Measurements from ENCODE around the gene WDR64.
"Not testable (repeated sequence)": the region's sequence is repeated elsewhere in the genome, so short reads cannot be mapped to it uniquely, and the experiment has no call there.

Gene WDR64

GRCh38 chr1:241701483-241702295 is 49.6 kb downstream of the WDR64 start:
- no peak for DNase-seq (ENCODE audit: low read depth)

GRCh38 chr1:241702442-241703373 is 50.6 kb downstream of the WDR64 start:
- DNase-seq (ENCODE audit: low read depth), result peak; percentile 38

- not testable (repeated sequence) for DNase-seq (ENCODE audit: low read depth)
Measured at GRCh38 chr1:241703739-241704138, 51.7 kb downstream of the WDR64 start.

GRCh38 chr1:241706257-241706656 is 54.2 kb downstream of the WDR64 start:
- DNase-seq (ENCODE audit: low read depth), result no peak

- peak; percentile 40 for DNase-seq (ENCODE audit: low read depth)
Measured at GRCh38 chr1:241706967-241707366, 54.9 kb downstream of the WDR64 start.

- no peak for DNase-seq (ENCODE audit: low read depth)
Measured at GRCh38 chr1:241707442-241707841, 55.4 kb downstream of the WDR64 start.

- DNase-seq (ENCODE audit: low read depth), result no peak
Measured at GRCh38 chr1:241711326-241711725, 59.2 kb downstream of the WDR64 start.

- no peak for DNase-seq (ENCODE audit: low read depth)
Measured at GRCh38 chr1:241713316-241713715, 61.2 kb downstream of the WDR64 start.

GRCh38 chr1:241714321-241715218 is 62.5 kb downstream of the WDR64 start:
- DNase-seq (ENCODE audit: low read depth), result no peak

- DNase-seq (ENCODE audit: low read depth), result no peak
Measured at GRCh38 chr1:241715435-241715834, 63.4 kb downstream of the WDR64 start.

GRCh38 chr1:241715956-241716355 is 63.9 kb downstream of the WDR64 start:
- no peak for DNase-seq (ENCODE audit: low read depth)

GRCh38 chr1:241716915-241717656 is 65.0 kb downstream of the WDR64 start:
- no peak for DNase-seq (ENCODE audit: low read depth)

- DNase-seq (ENCODE audit: low read depth), result no peak
Measured at GRCh38 chr1:241717975-241718374, 65.9 kb downstream of the WDR64 start.

GRCh38 chr1:241721011-241721410 is 68.9 kb downstream of the WDR64 start:
- no peak for DNase-seq (ENCODE audit: low read depth)

GRCh38 chr1:241722947-241723346 is 70.9 kb downstream of the WDR64 start:
- no peak for DNase-seq (ENCODE audit: low read depth)

GRCh38 chr1:241724741-241725356 is 72.8 kb downstream of the WDR64 start:
- DNase-seq (ENCODE audit: low read depth), result no peak

- DNase-seq (ENCODE audit: low read depth), result no peak
Measured at GRCh38 chr1:241730031-241730430, 78.0 kb downstream of the WDR64 start.

GRCh38 chr1:241733899-241734298 is 81.8 kb downstream of the WDR64 start:
- no peak for DNase-seq (ENCODE audit: low read depth)

- no peak for DNase-seq (ENCODE audit: low read depth)
Measured at GRCh38 chr1:241734533-241734932, 82.5 kb downstream of the WDR64 start.

- DNase-seq (ENCODE audit: low read depth), result not testable (repeated sequence)
Measured at GRCh38 chr1:241735493-241735926, 83.4 kb downstream of the WDR64 start.

GRCh38 chr1:241736387-241736786 is 84.3 kb downstream of the WDR64 start:
- no peak for DNase-seq (ENCODE audit: low read depth)
